HG03060 (cell line): ENCODE measurements around the gene DEDD2.

Experiments
- ATAC-seq: cut with Tn5 transposase; IDR thresholded peaks from one replicate; pipeline ENCODE4 v1.9.1; 2021; ENCODE audit warnings: low read depth, moderate number of reproducible peaks; ENCODE audit not compliant: unreplicated experiment

DEDD2 gene

GRCh38 chr19:42201489-42202289, 15.8 kb downstream of the DEDD2 start:
- no peak for ATAC-seq

- ATAC-seq, result no peak
These were observed 17.3 kb downstream of the DEDD2 start for GRCh38 chr19:42200116-42200715.

- ATAC-seq, result no peak
These were observed 17.9 kb downstream of the DEDD2 start for GRCh38 chr19:42199440-42200115.

- ATAC-seq, result no peak
These were observed 18.6 kb downstream of the DEDD2 start for GRCh38 chr19:42198676-42199439.

- no peak for ATAC-seq
These were observed 20.1 kb downstream of the DEDD2 start for GRCh38 chr19:42197375-42197817.

- no peak for ATAC-seq
These were observed 21.2 kb downstream of the DEDD2 start for GRCh38 chr19:42196011-42197001.

GRCh38 chr19:42193706-42194105, 23.8 kb downstream of the DEDD2 start:
- ATAC-seq, result no peak

GRCh38 chr19:42193294-42193693, 24.2 kb downstream of the DEDD2 start:
- ATAC-seq, result no peak

- no peak for ATAC-seq
These were observed 25.6 kb downstream of the DEDD2 start for GRCh38 chr19:42191855-42192254.

- ATAC-seq, result no peak
These were observed 26.1 kb downstream of the DEDD2 start for GRCh38 chr19:42191330-42191729.

GRCh38 chr19:42189133-42189532, 28.3 kb downstream of the DEDD2 start:
- ATAC-seq, result no peak

- no peak for ATAC-seq
These were observed 28.8 kb downstream of the DEDD2 start for GRCh38 chr19:42188665-42189064.

- ATAC-seq, result no peak
These were observed 32.2 kb downstream of the DEDD2 start for GRCh38 chr19:42185277-42185676.

- no peak for ATAC-seq
These were observed 33.0 kb downstream of the DEDD2 start for GRCh38 chr19:42184401-42184861.

GRCh38 chr19:42178791-42179674, 38.4 kb downstream of the DEDD2 start:
- ATAC-seq, result no peak

GRCh38 chr19:42177686-42178019, 39.8 kb downstream of the DEDD2 start:
- no peak for ATAC-seq

- no peak for ATAC-seq
These were observed 40.3 kb downstream of the DEDD2 start for GRCh38 chr19:42176990-42177685.

GRCh38 chr19:42176649-42176989, 40.9 kb downstream of the DEDD2 start:
- no peak for ATAC-seq
